HEK293T (cell line): ENCODE results near the gene PTPRD.

Experiments
- ARNT ChIP-seq: fragments of 450-650 bp; IDR thresholded peaks from 2 replicates; pipeline ENCODE4 v1.6.1; 2017; ENCODE audit warnings: mild to moderate bottlenecking
- FOXM1 ChIP-seq: fragments of 450-650 bp; IDR thresholded peaks from 2 replicates; pipeline ENCODE4 v1.6.1; 2017; ENCODE audit warnings: mild to moderate bottlenecking, borderline replicate concordance
- L3MBTL2 ChIP-seq: fragments of 450-650 bp; conservative IDR thresholded peaks from 2 replicates; pipeline ENCODE4 v1.6.1; 2016; ENCODE audit warnings: mild to moderate bottlenecking
- PKNOX1 ChIP-seq: fragments of 450-650 bp; IDR thresholded peaks from 2 replicates; pipeline ENCODE4 v1.6.1; 2016
- SP1 ChIP-seq: fragments of 450-650 bp; IDR thresholded peaks from 2 replicates; pipeline ENCODE4 v1.6.1; 2017
- SUZ12 ChIP-seq: fragments of 450-650 bp; IDR thresholded peaks from 2 replicates; pipeline ENCODE4 v1.6.1; 2016; ENCODE audit warnings: mild to moderate bottlenecking

- TF ChIP-seq SUZ12 (no peak), PKNOX1 (no peak), ARNT (no peak), FOXM1 (no peak), SP1 (no peak), L3MBTL2 (no peak)
Measured at GRCh38 chr9:9362332-9362731, 1250.5 kb downstream of the PTPRD start.
